ENCODE measurements around the gene CATSPER3.
"Not testable (repeated sequence)": the region's sequence is repeated elsewhere in the genome, so short reads cannot be mapped to it uniquely, and the experiment has no call there.

Gene CATSPER3

DNA sequence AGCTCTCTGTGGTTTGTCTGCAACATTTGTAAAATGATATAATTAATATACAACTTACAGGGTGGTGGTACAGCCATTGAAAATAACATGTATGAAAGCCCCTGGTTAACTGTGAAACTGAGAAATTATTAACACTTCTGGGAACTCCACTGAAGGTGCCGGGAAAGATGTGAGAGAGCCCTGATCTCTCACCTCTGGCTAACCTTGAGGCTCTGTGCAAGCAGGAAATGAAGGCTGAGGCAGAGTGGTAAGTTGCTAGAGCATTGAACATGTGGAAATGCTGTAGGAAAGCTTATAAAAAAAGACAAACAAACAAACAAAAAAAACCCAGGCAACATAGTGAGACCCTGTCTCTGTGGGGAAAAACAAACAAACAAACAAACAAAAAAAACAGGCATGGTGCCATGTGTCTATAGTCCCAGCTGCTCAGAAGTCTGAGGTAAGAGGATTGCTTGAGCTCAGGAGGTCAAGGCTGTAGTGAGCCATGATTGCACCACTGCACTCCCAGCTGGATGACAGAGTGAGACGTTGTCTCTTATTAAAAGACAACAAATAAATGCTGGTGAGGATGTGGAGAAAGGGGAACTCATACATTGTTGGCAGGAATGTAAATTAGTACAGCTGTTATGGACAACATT, 7.5 kb downstream of the CATSPER3 start:
- no peak for DNase-seq

GRCh38 chr5:134975843-134976242, 8.1 kb downstream of the CATSPER3 start:
- no peak for DNase-seq

GRCh38 chr5:134976841-134977240, 9.1 kb downstream of the CATSPER3 start:
- DNase-seq = no peak

- DNase-seq = no peak
Measured at GRCh38 chr5:134979416-134979815, 11.7 kb downstream of the CATSPER3 start.

DNA sequence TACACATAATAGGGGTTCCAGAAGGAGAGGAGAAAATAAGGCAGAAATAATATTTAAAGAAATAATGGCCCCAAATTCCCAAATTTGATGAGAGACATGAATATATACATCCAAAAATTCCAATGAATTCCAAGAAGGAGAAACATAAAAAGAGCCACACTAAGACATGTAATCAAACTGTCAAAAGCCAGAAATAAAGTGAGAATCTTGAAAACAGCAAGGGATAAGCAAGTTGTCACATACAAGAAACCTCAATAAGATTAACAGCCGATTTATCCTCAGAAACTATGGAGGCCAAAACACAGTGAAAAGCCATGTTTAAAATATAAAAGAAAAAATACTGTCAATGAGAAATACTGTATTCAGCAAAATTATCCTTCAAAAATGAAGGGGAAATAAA, 14.5 kb downstream of the CATSPER3 start:
- DNase-seq = no peak

- no peak for DNase-seq
Measured at GRCh38 chr5:134989266-134989830, 21.6 kb downstream of the CATSPER3 start.

GRCh38 chr5:134990183-134990582, 22.5 kb downstream of the CATSPER3 start:
- DNase-seq = not testable (repeated sequence)

DNA sequence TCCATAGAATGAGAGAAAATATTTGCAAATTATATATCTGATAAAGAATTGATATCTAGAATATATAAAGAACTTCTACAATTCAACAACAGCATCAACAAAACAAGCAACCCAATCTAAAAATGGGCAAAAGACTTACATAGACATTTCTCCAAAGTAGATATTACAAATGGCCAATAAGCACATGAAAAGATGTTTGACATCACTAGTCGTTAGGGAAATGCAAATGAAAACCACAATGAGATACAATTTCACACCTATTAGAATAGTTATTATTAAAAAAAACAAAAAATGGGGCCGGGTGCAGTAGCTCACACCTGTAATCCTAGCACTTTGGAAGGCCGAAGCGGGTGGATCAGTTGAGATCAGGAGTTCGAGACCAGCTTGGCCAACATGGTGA, 24.4 kb downstream of the CATSPER3 start:
- no peak for DNase-seq

GRCh38 chr5:134993161-134993560, 25.5 kb downstream of the CATSPER3 start:
- no peak for DNase-seq

GRCh38 chr5:134994560-134995156, 27.0 kb downstream of the CATSPER3 start:
- DNase-seq = no peak

- no peak for DNase-seq
Measured at GRCh38 chr5:134995850-134996402, 28.2 kb downstream of the CATSPER3 start.

GRCh38 chr5:134997015-134997414, 29.3 kb downstream of the CATSPER3 start:
- DNase-seq = no peak

- DNase-seq = not testable (repeated sequence)
Measured at GRCh38 chr5:134998068-134998467, 30.4 kb downstream of the CATSPER3 start.

GRCh38 chr5:135004376-135004775, 36.7 kb downstream of the CATSPER3 start:
- no peak for DNase-seq

GRCh38 chr5:135005076-135005475, 37.4 kb downstream of the CATSPER3 start:
- peak; percentile 24 for DNase-seq

DNA sequence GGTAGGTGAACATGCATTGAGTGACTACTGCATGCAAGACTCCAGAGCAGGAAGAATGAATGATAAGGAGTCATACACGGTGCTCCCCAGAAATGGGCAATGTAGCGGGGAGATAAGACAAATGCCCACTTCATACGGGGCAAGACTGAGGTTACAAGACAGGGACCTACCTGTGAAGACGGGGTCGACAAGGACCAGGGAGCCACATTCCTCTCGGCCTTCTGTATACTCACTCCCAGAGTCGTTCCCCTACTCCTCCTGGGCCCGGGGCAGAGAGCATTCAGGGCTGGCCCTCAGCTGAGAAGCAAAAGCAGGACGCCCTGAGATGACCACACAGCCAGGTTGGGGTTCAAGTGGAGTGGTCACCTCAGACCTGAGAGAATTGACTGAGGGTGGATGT, 39.6 kb downstream of the CATSPER3 start:
- DNase-seq = no peak

DNA sequence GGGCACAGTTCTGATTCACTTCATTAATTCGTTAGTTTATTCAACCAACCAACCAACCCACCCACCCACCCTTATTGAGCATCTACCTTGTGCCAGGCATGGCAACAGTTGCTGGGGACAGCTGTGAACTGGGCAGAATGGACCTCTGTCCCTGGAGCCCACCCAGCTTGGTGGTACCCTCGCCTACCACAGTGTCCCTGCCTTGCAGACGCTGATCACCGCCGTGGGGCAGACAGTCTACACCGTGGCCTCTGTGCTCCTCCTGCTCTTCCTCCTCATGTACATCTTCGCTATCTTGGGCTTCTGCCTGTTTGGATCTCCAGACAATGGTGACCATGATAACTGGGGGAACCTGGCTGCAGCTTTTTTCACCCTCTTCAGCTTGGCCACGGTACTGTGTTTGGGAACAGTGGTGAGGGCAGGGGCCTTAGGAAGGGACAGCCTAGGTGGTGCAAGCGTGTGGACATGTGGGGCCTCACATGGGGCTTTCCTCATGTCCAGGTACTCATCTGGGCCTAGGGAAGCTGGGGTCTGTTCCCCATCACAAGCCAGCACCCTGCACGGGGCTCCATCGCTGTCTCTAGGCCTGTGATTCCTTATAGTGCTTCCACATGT, 40.1 kb downstream of the CATSPER3 start:
- peak; percentile 32 for DNase-seq

DNA sequence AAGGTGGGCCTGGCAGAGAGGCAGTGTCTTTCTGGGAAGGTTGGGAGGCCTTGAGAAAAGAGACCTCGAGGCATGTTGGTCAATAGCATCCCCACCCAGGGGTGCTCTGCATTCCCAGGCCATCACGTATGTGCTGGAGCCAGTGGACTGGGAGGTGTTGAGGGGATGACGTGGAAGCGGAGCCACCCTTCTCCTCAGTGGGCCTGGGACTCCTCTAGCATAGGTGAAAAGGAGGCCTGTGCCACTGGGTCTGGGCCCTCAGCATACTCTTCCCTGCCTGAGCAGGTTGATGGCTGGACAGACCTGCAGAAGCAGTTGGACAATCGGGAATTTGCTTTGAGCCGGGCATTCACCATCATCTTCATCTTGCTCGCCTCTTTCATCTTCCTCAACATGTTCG, 40.8 kb downstream of the CATSPER3 start:
- no peak for DNase-seq

DNA sequence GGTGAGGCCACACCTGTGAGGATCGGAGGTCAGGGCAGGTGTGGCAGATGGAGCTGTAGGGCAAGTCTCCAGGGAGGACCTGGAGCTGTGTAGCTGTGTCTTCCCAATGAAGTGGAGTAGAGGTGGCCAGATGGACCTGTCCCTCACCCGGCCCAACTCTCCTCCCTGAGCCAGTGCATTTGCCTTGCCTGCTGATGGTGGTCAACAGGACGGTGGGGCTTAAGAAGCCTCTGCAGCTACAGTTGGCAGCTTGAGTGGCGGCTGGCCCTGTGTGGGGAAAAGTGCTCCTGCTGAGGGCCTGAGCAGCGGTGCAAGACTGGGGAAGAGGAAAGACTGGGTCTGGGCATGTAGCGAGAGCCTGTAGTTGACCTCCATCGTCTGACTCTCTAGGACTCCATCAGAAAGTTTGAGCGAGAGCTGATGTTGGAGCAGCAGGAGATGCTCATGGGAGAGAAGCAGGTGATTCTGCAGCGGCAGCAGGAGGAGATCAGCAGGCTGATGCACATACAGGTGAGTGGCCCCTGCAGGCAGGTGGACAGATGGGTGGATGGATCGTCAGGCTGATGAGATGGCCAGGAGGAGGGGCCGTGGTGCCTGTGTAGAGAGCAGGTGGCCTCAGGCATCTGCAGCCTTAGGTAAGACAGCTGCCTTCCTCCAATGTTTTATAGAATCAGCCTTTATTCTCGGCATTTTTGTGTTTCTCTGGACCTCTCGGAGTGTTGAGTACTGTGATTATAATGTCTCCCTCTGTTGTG, 41.5 kb downstream of the CATSPER3 start:
- peak; percentile 47 for DNase-seq

GRCh38 chr5:135009736-135010501, 42.2 kb downstream of the CATSPER3 start:
- peak; percentile 37 for DNase-seq

DNA sequence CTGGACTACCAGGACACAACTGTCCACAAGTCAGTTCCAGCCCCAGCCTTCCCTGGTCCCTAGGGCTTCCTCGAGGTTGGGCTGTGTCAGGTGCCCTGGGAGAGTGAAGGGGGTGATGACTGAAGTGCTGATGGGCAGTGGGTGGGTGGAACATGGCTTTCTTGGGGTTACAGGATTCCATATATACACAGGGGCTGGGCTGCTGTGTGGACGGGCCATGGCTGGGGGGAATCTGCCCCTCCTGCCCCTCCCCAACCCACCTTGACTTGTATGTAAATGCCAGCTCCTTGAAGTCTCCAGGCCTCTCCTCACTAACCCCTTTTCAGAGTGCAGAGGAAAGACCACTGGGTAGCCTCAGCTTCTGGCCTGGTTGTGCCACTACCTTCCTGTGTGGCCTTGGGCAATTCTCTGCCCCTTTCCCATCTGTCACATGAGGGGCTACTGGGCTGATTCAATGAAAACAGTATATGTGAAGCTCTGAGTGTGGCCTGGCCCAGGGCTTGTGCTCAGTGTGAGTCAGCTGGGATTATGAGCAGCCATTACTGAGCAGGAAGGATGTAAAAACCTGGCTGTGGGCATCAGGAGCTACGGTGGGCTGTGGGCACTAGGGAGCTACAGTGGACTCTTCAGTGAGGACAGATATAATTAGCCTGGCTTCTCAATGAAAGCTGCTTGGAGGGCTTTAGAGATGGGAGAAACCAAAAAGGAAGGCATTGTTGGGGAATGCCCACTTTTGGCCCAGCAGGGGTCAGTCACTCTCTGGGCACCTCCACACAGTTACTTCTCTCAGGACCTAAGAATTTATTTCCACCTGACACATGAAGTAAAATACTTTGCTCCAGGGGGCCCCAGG, 43.0 kb downstream of the CATSPER3 start:
- DNase-seq = peak; percentile 35

Measured in activated CD8-positive, alpha-beta memory T cell treated with anti-CD3 and anti-CD28 coated beads for 24 hours (primary cell).